GM18909 (cell line): ENCODE results near the gene PDK3.

ENCODE experiments used
- ATAC-seq: cut with Tn5 transposase; IDR thresholded peaks from one replicate; pipeline ENCODE4 v1.9.1; 2021; ENCODE audit warnings: mild to moderate bottlenecking; ENCODE audit not compliant: unreplicated experiment, poor library complexity

The PDK3 gene

GRCh38 chrX:24542756-24543155 is 77.7 kb downstream of the PDK3 start:
- ATAC-seq, result no peak

- ATAC-seq, result no peak
These were observed 82.9 kb downstream of the PDK3 start for GRCh38 chrX:24547961-24548360.

- no peak for ATAC-seq
These were observed 85.1 kb downstream of the PDK3 start for GRCh38 chrX:24550166-24550565.

GRCh38 chrX:24553011-24553410 is 87.9 kb downstream of the PDK3 start:
- no peak for ATAC-seq

GRCh38 chrX:24561121-24561520 is 96.0 kb downstream of the PDK3 start:
- no peak for ATAC-seq

GRCh38 chrX:24563291-24564010 is 98.4 kb downstream of the PDK3 start:
- no peak for ATAC-seq

GRCh38 chrX:24566240-24566639 is 101.2 kb downstream of the PDK3 start:
- no peak for ATAC-seq

GRCh38 chrX:24567169-24567568 is 102.1 kb downstream of the PDK3 start:
- ATAC-seq, result no peak

GRCh38 chrX:24574743-24575142 is 109.7 kb downstream of the PDK3 start:
- ATAC-seq, result no peak

GRCh38 chrX:24575496-24575895 is 110.4 kb downstream of the PDK3 start:
- no peak for ATAC-seq

GRCh38 chrX:24577091-24577490 is 112.0 kb downstream of the PDK3 start:
- no peak for ATAC-seq
